K562 (cell line): Measurements from ENCODE around the gene RGS7. TPM values are rescaled to one million over a fixed set of nuclear protein-coding genes. Genes with fewer than 3 reads are reported as not detected.

Experiments
- ATAC-seq: fragments of 200-7000 bp; cut with Tn5 transposase; 3 replicates; pipeline ENCODE4 v1.9.1; 2020; ENCODE audit warnings: moderate library complexity
- BruUV-seq: library from RNA; stranded (reverse); fragments of 400-500 nt; replicated peaks from 2 replicates; lab custom pipeline; 2021; lab: Mats Ljungman, UMichigan
- CTCF ChIA-PET: fragments of 300-600 bp; formaldehyde crosslinking; extraction: SDS; loops from one replicate; lab custom pipeline; 2021; ENCODE audit warnings: low intra/inter-chr PET ratio; lab: Yijun Ruan, JAX
- POLR2A ChIA-PET: fragments of 300-600, 350-650 bp; sonication (Branson Sonifier 250); formaldehyde crosslinking; extraction: SDS; loops from one replicate; lab custom pipeline; 2021; ENCODE audit warnings: antibody characterized with exemption, inconsistent platforms; lab: Yijun Ruan, JAX
- DNase-seq, 4 experiments: peaks; one replicate each; pipeline versions ENCODE4 v3.0.0 to v3.0.0-alpha.2; 2011 to 2018; ENCODE audit warnings: low spot score in 3 of 4, mixed read lengths in 3 of 4; ENCODE audit errors: extremely low read depth in 1 of 4
- FAIRE-seq: peaks from 2 replicates; lab custom pipeline; 2011; peaks lifted over from hg19 to GRCh38; lab: Jason Lieb, UNC
- H2AFZ ChIP-seq: 2 replicates; pipeline ENCODE4 v1.6.0; 2011; ENCODE audit warnings: low read depth, low read length, control low read depth, inconsistent platforms
- H3K27ac ChIP-seq: fragments of 200-600 bp; 3 replicates; pipeline ENCODE4 v1.8.0; 2011; ENCODE audit warnings: low read depth, mild to moderate bottlenecking, control low read depth, inconsistent platforms, low read length, moderate library complexity, mixed read lengths; ENCODE audit errors: extremely low read depth
- H3K27me3 ChIP-seq, 2 experiments: fragments of 300-600 bp in 1 of 2; 2 replicates in 1 of 2; 3 replicates in 1 of 2; pipeline versions ENCODE4 v1.6.0 to v1.8.0; 2011; ENCODE audit warnings: inconsistent platforms in 2 of 2, low read length in 2 of 2, mild to moderate bottlenecking in 1 of 2, mixed read lengths in 1 of 2, moderate library complexity in 1 of 2; ENCODE audit not compliant: control insufficient read depth in 2 of 2, insufficient read depth in 2 of 2
- H3K36me3 ChIP-seq: fragments of 300-600 bp; 3 replicates; pipeline ENCODE4 v1.8.0; 2011; ENCODE audit warnings: mild to moderate bottlenecking, low read length, inconsistent platforms; ENCODE audit not compliant: control insufficient read depth, insufficient read depth
- H3K4me1 ChIP-seq, 2 experiments: fragments of 200-600 bp in 1 of 2; replicated peaks in 1 of 2; 2 replicates in 1 of 2; 3 replicates in 1 of 2; pipeline versions ENCODE4 v1.5.1 to v1.8.0; 2011; ENCODE audit warnings: inconsistent platforms in 2 of 2, low read length in 2 of 2, mild to moderate bottlenecking in 1 of 2, mixed read lengths in 1 of 2, moderate library complexity in 1 of 2; ENCODE audit not compliant: control insufficient read depth in 2 of 2, insufficient read depth in 2 of 2
- H3K4me2 ChIP-seq: 2 replicates; pipeline ENCODE4 v1.6.1; 2011; ENCODE audit warnings: low read length, control low read depth, inconsistent platforms, mixed read lengths; ENCODE audit not compliant: insufficient read depth
- H3K4me3 ChIP-seq: fragments of 200-600 bp; sonication (generic), shearing (Covaris generic); 2 replicates; pipeline ENCODE4 v1.5.1; 2016; ENCODE audit warnings: control low read depth, inconsistent platforms
- H3K79me2 ChIP-seq: fragments of 200-600 bp; 3 replicates; pipeline ENCODE4 v1.8.0; 2011; ENCODE audit warnings: low read length, inconsistent platforms; ENCODE audit not compliant: control insufficient read depth, insufficient read depth
- H3K9ac ChIP-seq, 2 experiments: 2 replicates each; pipeline versions ENCODE4 v1.6.0 to v1.6.1; 2011; ENCODE audit warnings: low read depth in 2 of 2, low read length in 2 of 2, control low read depth in 1 of 2, inconsistent platforms in 1 of 2, mild to moderate bottlenecking in 1 of 2, mixed read lengths in 1 of 2; ENCODE audit not compliant: insufficient read depth in 1 of 2
- H3K9me1 ChIP-seq: one replicate; pipeline ENCODE4 v1.6.0; 2011; ENCODE audit warnings: inconsistent platforms, mild to moderate bottlenecking, low read length, moderate library complexity; ENCODE audit not compliant: control insufficient read depth, insufficient read depth
- H3K9me3 ChIP-seq: replicated peaks from 2 replicates; pipeline ENCODE4 v1.5.1; 2011; ENCODE audit warnings: low read depth, low read length, inconsistent platforms; ENCODE audit not compliant: control insufficient read depth, insufficient read depth
- H4K20me1 ChIP-seq: replicated peaks from 2 replicates; pipeline ENCODE4 v1.6.1; 2011; ENCODE audit warnings: low read length, inconsistent platforms, mixed read lengths; ENCODE audit not compliant: control insufficient read depth, insufficient read depth
- ETV6 ChIP-seq, 3 experiments: fragments of 150-350 bp in 1 of 3; sonication (generic) in 1 of 3; formaldehyde crosslinking in 1 of 3; IDR thresholded peaks; 2 replicates each; pipeline versions ENCODE4 v1.6.1 to v1.8.0; 2014 to 2022; ENCODE audit warnings: borderline replicate concordance in 2 of 3, low read depth in 2 of 3, antibody characterized with exemption in 1 of 3, low read length in 1 of 3, mild to moderate bottlenecking in 1 of 3, missing genetic modification reagents in 1 of 3
- POU5F1 ChIP-seq: fragments of 150-350 bp; IDR thresholded peaks from 2 replicates; pipeline ENCODE4 v1.6.1; 2014; ENCODE audit warnings: borderline replicate concordance, low read length, low read depth, mild to moderate bottlenecking; ENCODE audit not compliant: partially characterized antibody
- SAFB ChIP-seq: fragments of 200-400 bp; formaldehyde crosslinking; IDR thresholded peaks from 2 replicates; pipeline ENCODE4 v1.6.1; 2017; ENCODE audit warnings: low read depth, low read length, borderline replicate concordance
- SIN3B ChIP-seq: fragments of 450-650 bp; IDR thresholded peaks from 2 replicates; pipeline ENCODE4 v1.6.1; 2017; ENCODE audit warnings: low read depth, mild to moderate bottlenecking, moderate library complexity
- WGBS: fragments of 100-300 bp; shearing (Covaris generic); methylation state at CpG from one replicate; pipeline ENCODE4 v1.1.6; 2016; ENCODE audit warnings: low coverage, mixed read lengths; ENCODE audit not compliant: insufficient coverage; ENCODE audit errors: missing lambda C conversion rate; 5-methylcytosine and 5-hydroxymethylcytosine counted together
- in situ Hi-C: fragments of 300-500 bp; cut with MboI; formaldehyde crosslinking; loops from 4 replicates; pipeline ENCODE4 v1.15.0; 2018; ENCODE audit warnings: inconsistent platforms, mixed read lengths
- intact Hi-C: fragments of 100-400 bp; cut with micrococcal nuclease; formaldehyde crosslinking; loops from 2 replicates; pipeline ENCODE4 v1.14.2; 2022
- polyA plus RNA-seq, 8 experiments: library from polyadenylated mRNA; depleted of rRNA in 4 of 8; stranded (reverse) in 5 of 8; unstranded in 3 of 8; fragments of >200 nt; fragmentation: Nextera tagmentation in 2 of 8; fragmentation: Illumina TruSeq in 1 of 8; extraction: Ambion mirVana in 2 of 8; extraction: Trizol in 1 of 8; gene quantifications; 2 replicates each; pipeline versions ENCODE4 v1.2.1 to v1.2.3, GENCODE V29; 2011 to 2014; ENCODE audit warnings: inconsistent platforms in 1 of 8, missing spikeins in 1 of 8
- total RNA-seq, 7 experiments: library from RNA; depleted of rRNA in 6 of 7; stranded (reverse); fragments of >200 nt in 6 of 7; fragmentation: Illumina TruSeq in 2 of 7; extraction: Trizol in 2 of 7; gene quantifications; 2 replicates each; pipeline versions ENCODE4 v1.2.1 to v1.2.3, GENCODE V29; 2011 to 2021; ENCODE audit warnings: low replicate concordance in 1 of 7
- TF ChIP-seq, protein P1 (sequence below): sonication (generic); formaldehyde crosslinking; IDR thresholded peaks from 2 replicates; pipeline ENCODE4 v1.9.0; 2022; ENCODE audit warnings: mild to moderate bottlenecking, missing genetic modification reagents

Gene RGS7
- total and polyA plus RNA-seq, 9 of the 15 experiments (the other 6 are each of a cell fraction or from before 2014, with no cell fraction given), result not detected

DNA sequence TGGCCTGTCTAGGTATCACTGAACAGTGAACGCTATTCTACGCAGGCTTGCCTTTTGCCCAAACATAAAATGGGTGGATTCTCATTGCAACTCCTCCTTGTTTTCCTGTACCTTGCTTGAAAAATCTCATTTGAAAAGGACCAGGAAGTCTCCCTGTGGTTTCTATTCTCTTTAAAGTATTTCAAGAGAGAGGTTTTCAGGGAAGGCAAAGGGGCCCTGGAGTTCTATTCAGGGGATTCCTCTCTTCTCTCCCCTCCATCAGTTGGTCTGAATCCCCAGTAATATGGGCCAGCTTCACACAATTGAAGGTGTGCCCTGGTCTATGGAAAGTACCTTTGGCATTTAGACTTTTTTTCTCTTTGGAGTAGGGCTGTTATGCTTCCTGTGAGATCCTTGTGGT is 311.3 kb downstream of the RGS7 start (continued):
- no peak for TF ChIP-seq ETV6 (IDR thresholded peaks at IDR 0.05; ENCODE audit: borderline replicate concordance in 1 of 2, low read depth in 2 of 2, low read length in 1 of 2)
- no peak for TF ChIP-seq ETV6 (CRISPR knock-in tag; IDR thresholded peaks at IDR 0.05; ENCODE audit: borderline replicate concordance)
- TF ChIP-seq, all 486 proteins: peak for 0

DNA sequence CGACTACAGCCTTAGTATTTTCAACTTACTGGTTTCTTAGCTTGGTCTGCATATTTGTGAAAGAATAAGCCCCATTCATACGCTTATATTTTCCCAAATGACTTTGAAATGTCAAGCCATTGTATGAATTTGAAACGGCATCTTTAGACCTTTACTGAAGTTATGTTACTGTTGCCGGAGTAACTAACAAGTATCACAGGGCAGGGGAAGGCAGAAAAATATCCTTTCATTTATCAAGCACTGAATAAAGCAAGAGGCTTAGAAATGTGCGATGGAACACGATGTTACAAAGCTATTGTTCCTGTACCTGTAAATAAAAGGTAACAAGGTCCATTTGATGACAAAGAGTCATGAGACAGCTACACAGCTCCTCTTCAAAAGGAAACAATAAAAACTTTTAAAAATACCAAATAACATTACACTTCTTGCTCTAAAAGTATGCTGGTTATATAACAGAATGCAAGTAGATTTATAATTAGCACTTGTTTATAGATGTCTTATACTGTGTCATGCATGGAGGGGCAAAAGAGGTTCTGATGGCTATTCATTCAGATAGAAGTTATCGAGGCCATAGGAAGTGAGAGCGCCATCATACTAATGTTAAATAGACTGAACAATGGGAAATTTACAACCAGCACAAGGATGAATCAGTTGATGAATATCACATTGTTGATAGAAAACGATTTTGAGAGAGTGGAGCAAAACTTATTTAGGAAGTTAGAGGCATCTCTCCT is 322.6 kb downstream of the RGS7 start:
- H3K9me3 ChIP-seq, result peaks cover 2% of the 10 kb centered on the region

More for the DNA sequence above, 322.6 kb downstream of the RGS7 start:
- Histone ChIP-seq H3K4me2 (no peak overlapping the region), H3K9me1 (no peaks in the 10 kb centered on the region), H3K27ac (no peak overlapping the region), H3K4me3 (no peak overlapping the region), H3K27me3 (no peaks in the 10 kb centered on the region), H4K20me1 (no peaks in the 10 kb centered on the region), H3K79me2 (no peaks in the 10 kb centered on the region), H2AFZ (no peak overlapping the region), H3K9ac (no peak overlapping the region), H3K4me1 (no peaks in the 10 kb centered on the region), H3K36me3 (no peaks in the 10 kb centered on the region)
- DNase-seq (no peak), FAIRE-seq (no peak), ATAC-seq (no peak)
- in situ Hi-C loops, result no loop called here
- 1% methylated on average over 9 of the region's 9 CpGs for WGBS
- POLR2A ChIA-PET, result no interaction called here
- intact Hi-C loops, result no loop called here
- TF ChIP-seq, protein P1, sequence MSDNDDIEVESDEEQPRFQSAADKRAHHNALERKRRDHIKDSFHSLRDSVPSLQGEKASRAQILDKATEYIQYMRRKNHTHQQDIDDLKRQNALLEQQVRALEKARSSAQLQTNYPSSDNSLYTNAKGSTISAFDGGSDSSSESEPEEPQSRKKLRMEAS (CRISPR knock-in tag), result no peak
- no peak for TF ChIP-seq POU5F1
- TF ChIP-seq SIN3B, result no peak
- no peak for TF ChIP-seq SAFB
- CTCF ChIA-PET, result no interaction called here
- BruUV-seq, result no TSS peak
